HG03520 (cell line): ENCODE results near the gene TRIM60.
A peak's percentile ranks its signal among the peaks of the same experiment; 100 is the strongest.
"Not testable (repeated sequence)": the region's sequence is repeated elsewhere in the genome, so short reads cannot be mapped to it uniquely, and the experiment has no call there.

Experiments used
- ATAC-seq: cut with Tn5 transposase; IDR thresholded peaks from one replicate; pipeline ENCODE4 v1.9.1; 2021; ENCODE audit warnings: mild to moderate bottlenecking, moderate library complexity; ENCODE audit not compliant: unreplicated experiment

The TRIM60 gene

DNA sequence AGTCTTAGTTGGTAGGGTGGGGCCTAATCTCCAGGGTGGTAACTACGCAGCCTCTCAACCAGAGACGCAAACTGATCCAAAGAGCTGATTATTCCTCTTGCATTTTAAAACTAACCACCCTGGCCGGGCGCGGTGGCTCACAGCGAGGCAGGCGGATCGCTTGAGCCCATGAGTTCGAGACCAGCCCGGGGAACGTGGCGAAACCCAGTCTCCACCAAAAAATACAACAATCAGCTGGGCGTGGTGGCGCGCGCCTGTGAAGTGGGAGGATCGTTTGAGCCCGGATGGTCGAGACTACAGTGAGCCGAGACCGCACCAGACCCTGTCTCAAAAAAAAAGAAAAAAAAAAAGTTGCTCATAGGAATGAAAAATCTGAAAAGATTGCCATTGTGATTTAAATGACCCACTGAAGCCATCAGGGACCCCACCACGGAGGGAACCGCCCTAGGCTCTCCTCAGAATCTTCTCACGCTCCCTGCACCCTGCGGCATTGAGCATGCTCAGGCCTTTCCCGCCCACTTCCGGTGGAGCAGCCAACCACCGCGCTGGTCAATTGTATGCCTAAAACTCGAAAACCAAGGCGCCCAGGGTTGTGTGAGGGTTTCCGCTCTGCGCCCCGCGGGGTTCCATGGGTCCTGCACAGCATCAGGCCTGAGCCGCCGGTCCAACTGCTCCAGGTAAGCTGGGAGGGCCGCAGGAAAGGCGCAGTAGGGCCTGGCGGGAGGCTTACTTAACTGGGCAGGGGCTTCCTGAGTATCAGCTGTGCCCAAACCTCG is at the start of gene TRIM60:
TRIM60 (plus strand) TSS at position 564 of the 776 bp plus-strand sequence. CDS start 8,074 bp downstream, outside the sequence.
- ATAC-seq, result no peak

DNA sequence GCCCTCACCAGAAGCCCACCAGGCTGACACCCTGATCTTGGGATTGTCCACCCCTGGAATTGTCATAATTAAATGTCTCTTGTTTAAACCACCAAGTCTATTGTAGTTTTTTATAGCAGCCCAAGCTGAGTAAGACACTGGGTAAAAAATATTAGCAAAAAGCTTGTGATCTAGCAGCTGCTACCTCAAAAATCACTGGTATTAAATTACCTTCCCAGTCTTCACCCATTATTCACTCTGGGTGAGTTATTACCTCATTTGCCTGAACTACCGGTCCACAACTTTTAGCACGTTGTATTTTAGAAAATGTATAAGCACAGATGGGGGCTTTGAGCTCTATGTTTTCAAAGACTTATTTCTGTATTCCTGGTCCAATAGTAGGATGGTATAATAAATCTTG is 42.3 kb upstream of the TRIM60 start:
- no peak for ATAC-seq

DNA sequence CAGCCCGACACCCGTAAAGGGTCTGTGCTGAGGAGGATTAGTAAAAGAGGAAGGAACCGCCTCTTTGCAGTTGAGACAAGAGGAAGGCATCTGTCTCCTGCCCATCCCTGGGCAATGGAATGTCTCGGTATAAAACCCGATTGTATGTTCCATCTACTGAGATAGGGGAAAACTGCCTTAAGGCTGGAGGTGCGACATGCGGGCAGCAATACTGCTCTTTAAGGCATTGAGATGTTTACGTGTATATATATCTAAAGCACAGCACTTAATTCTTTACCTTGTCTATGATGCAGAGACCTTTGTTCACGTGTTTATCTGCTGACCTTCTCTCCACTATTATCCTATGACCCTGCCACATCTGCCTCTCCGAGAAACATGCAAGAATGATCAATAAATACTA is 41.0 kb upstream of the TRIM60 start:
- not testable (repeated sequence) for ATAC-seq

DNA sequence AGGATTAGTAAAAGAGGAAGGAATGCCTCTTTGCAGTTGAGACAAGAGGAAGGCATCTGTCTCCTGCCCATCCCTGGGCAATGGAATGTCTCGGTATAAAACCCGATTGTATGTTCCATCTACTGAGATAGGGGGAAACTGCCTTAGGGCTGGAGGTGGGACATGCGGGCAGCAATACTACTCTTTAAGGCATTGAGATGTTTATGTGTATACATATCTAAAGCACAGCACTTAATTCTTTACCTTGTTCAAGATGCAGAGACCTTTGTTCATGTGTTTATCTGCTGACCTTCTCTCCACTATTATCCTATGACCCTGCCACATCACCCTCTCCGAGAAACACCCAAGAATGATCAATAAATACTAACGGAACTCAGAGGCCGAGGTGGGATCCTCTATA is 35.7 kb upstream of the TRIM60 start:
- not testable (repeated sequence) for ATAC-seq

DNA sequence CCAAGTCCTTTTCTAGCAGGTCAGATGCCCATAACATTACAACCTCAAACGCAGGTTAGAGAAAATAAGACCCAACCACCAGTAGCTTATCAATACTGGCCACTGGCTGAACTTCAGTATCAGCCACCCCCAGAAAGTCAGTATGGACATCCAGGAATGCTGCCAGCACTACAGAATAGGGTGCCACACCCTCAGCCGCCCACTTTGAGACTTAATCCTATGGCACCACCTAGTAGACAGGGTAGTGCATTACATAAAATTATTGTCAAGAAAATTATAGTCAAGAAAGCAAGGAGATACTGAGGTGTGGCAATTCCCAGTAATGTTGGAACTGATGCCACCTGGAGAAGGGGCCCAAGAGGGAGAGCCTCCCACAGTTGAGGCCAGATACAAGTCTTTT is 34.5 kb upstream of the TRIM60 start:
- no peak for ATAC-seq

DNA sequence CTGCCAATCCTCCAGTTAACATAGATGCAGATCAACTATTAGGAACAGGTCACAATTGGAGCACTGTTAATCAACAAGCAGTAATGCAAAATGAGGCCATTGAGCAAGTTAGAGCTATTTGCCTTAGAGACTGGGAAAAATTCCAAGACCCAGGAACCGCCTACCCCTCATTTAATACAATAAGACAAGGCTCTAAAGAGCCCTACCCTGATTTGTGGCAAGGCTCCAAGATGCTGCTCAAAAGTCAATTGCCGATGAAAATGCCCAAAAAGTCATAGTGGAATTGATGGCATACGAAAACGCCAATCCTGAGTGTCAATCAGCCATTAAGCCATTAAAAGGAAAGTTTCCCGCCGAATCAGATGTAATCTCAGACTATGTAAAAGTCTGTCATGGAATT is 33.9 kb upstream of the TRIM60 start:
- no peak for ATAC-seq

DNA sequence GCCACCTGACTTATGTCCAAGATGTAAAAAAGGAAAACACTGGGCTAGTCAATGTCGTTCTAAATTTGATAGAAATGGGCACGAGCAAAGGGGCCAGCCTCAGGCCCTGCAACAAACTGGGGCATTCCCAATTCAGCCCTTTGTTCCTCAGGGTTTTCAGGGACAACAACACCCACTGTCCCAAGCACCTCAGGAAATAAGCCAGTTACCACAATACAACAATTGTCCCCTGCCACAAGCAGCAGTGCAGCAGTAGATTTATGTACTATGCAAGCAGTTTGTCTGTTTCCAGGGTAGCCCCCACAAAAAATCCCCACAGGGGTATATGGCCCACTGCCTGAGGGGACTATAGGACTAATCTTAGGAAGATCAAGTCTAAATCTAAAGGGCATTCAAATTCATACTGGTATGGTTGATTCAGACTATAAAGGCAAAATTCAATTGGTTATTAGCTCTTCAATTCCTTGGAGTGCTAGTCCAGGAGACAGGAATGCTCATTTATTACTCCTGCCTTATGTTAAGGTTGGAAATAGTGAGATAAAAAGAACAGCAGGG is 33.2 kb upstream of the TRIM60 start:
- ATAC-seq, result not testable (repeated sequence)

DNA sequence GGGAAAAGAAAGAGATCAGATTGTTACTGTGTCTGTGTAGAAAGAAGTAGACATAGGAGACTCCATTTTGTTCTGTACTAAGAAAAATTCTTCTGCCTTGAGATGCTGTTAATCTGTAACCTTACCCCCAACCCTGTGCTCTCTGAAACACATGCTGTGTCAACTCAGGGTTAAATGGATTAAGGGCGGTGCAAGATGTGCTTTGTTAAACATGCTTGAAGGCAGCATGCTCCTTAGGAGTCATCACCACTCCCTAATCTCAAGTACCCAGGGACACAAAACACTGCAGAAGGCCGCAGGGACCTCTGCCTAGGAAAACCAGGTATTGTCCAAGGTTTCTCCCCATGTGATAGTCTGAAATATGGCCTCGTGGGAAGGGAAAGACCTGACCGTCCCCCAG is 29.8 kb upstream of the TRIM60 start:
- not testable (repeated sequence) for ATAC-seq

DNA sequence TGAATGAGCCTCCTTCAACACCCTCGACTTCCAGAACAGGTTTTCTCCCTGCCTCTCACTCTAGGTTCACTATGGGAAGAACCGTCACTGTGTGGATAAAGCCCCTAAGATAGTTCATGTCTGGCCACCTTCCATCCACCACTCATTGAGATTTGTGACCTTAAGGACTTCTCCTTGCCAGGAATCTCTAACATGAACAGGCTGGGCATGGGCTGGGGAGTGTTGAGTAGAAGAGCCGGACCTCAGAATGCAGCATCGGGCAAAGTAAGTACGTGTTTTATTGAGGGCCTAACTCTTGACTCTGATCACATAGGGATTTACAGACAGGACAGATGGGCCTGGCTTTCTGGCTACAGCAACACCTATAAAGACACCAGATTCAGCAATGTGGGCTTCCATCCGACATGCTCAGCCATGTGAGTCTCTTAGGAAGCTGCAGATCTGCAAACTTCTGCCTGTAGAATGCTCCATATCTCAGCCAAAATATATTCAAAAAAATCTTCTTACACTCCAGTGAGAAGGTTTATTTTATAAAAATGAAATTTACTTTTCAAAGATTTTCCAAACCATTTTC is 26.4 kb upstream of the TRIM60 start:
- ATAC-seq, result no peak

DNA sequence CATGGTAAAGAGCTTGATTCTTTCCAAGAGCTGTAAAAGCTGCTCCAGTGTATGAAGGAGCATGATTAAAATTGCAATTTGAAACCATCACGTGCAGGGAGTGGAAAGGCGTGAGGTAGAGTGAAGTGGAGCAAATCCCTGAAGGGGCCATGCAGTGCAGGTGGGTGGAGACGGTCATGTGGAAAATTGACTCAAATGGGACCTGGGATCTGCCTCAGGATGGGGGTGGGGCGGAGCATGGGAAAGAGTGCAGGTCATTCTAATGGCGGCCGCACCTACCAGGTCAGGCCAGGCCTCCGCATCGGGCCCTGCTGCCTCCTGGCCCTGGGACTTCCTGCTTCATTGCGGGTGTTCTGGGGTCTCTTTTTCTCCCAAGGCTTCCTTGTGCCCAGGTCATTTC is 25.3 kb upstream of the TRIM60 start:
- no peak for ATAC-seq

DNA sequence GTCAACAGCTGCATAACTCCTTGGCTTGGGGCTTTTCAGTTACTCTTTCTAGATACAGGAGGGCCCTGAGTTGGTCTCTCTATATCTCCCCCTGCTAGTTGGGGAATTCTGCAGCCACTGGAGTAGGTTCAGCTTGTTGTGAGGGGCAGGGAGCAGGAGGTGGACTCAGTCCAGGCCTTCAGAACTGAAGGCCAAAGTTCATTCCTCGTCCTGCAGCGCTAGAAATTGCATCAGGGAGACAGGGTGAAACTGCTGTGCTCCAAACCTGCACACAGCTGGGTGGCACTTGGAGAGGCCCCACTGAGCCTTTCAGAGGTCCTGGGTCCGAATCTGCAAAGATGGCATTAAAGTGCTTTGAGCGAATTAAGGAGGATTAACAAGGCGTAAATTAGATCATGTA is 24.9 kb upstream of the TRIM60 start:
- no peak for ATAC-seq

DNA sequence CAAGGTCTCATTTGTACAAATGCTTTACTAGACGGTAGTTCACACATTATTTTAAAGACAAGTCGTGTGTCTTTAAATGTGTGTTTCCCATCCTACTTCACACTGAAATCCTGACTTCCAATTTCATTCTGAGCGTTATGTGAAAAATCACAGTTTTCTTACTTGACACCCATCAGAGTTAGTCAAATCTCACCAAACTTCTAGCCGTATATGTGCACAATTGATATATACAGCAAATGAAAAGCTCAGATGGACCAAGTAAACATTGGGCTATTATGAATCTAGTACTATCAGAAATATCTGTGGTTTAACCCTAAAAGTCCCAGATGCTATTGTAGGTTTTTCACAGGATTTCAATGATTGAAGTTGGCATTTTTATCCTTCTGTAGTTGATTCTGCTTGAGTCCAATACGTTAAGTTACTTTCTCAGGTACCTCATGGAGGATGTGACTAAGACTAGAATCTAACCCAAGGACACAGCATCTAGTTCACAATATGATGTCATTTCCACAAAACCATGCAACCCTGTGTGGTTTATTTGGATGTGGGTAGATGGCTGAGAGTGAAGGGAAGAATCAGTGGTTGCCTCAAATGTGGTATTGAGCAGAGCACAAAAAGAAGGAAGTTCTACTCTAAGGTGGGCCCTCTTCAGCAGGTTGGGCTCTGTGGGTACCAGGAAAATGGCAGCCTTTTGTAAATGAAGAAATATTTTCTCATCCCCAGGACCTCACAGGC is 22.1 kb upstream of the TRIM60 start:
- ATAC-seq, result peak; percentile 54

DNA sequence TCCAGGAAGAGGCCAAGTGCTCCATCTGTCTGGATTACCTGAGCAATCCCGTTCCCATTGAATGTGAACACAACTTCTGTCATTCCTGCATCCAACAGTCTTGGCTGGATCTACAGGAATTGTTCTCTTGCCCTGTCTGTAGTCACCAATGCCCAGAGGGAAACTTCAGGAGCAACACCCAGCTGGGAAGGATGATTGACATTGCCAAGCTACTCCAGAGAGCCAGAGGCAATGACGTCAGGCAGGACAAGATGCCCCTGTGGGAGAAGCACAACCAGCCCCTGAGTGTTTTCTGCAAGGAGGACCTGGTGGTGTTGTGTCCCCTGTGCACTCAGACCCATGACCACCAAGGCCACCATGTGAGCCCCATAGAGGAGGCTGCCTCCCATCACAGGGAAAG is 21.3 kb upstream of the TRIM60 start:
- ATAC-seq, result no peak

DNA sequence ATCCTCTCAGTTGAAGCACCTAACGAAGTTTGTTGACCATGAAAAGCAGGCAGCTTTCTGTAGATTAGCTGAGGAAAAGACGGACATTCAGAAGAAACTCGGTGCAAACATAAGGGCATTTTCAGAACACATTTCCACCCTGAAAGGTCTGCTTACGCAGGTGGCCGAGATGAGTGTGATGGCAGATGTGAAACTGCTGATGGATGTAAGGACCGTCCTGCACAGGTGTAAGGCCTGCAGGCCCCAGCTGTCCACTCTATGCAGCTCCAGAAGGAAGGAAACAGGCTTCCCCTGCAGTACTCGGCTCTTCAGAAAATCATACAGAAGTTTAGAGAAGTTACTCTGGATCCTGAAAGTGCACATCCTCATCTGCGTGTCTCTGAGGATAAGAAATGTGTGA is 20.8 kb upstream of the TRIM60 start:
- ATAC-seq, result no peak

DNA sequence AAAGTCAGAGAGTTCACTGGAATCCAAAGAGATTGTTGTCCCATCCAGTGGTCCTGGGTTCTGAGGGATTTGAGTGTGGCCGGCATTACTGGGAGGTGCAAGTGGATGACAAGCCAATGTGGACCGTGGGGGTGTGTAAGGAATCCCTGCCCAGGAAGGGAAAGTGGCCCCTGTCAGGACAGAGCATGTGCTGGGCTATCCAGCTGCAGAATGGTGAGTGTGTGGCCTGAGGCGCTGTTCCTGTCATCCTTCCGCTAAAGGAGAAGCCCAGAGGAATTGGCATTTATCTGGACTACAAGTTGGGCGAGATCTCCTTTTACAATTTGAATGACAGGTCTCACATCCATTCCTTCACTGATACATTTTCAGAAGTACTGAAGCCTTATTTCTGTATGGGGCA is 20.4 kb upstream of the TRIM60 start:
- no peak for ATAC-seq

DNA sequence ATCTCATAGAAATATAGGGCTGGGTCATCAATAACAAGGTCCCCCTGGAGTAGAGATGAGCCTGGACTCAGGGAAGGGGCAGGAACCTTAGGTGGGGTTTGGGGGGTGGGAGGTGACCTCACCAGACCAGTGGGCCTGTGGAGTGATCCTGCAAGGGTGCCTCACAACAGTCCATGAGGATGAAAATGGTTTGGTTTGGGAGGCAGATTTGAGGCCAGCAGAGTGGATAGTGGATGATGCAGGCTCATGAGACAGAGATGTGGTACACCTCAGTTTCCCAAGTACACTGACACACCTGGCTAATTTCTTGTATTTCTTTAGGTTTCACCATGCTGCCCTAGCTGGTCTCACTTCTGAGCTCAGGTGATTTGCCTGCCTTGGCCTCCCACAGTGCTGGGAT is 18.1 kb upstream of the TRIM60 start:
- no peak for ATAC-seq

DNA sequence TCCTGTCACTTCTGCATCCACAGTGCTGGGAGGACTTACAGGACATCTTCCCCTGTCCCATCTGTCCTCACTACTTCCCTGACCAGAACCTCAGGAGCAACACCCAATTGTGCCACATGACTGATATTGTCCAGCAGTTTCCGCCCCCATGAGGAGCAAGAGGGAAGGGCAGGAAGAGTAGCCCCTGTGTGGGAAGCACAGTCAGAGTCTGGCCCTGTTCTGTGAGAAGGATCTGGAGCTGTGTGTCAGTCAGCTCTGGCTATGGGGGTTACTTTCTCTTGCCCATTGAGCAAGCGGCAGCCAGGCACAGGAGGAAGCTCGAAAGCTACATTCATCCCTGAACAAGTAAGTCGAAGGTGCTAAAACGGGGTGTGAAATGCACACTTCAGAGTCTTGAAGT is 14.8 kb upstream of the TRIM60 start:
- no peak for ATAC-seq

DNA sequence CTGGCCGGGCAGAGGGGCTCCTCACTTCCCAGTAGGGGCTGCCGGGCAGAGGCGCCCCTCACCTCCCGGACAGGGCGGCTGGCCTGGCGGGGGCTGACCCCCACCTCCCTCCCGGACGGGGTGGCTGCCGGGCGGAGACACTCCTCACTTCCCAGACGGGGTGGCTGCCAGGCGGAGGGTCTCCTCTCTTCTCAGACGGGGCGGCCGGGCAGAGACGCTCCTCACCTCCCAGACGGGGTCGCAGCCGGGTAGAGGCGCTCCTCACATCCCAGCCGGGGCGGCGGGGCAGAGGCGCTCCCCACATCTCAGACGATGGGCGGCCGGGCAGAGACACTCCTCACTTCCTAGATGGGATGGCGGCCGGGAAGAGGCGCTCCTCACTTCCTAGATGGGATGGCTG is 11.8 kb upstream of the TRIM60 start:
- ATAC-seq, result not testable (repeated sequence)

DNA sequence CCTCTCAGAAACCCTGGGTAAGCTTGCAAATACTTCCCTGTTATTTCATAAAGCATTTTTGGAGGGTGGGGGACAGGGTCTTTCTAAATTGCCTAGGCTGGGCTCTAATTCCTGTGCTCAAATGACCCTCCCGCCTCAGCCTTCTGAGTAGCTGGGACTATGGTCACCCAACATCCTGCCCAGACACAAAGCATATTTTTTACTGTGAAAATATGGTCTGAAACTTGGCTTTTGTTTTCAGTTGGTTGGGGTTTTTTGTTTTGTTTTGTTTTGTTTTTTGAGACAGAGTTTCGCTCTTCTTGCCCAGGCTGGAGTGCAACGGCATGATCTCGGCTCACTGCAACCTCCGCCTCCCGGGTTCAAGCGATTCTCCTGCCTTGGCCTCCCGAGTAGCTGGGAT is 6.0 kb upstream of the TRIM60 start:
- not testable (repeated sequence) for ATAC-seq

DNA sequence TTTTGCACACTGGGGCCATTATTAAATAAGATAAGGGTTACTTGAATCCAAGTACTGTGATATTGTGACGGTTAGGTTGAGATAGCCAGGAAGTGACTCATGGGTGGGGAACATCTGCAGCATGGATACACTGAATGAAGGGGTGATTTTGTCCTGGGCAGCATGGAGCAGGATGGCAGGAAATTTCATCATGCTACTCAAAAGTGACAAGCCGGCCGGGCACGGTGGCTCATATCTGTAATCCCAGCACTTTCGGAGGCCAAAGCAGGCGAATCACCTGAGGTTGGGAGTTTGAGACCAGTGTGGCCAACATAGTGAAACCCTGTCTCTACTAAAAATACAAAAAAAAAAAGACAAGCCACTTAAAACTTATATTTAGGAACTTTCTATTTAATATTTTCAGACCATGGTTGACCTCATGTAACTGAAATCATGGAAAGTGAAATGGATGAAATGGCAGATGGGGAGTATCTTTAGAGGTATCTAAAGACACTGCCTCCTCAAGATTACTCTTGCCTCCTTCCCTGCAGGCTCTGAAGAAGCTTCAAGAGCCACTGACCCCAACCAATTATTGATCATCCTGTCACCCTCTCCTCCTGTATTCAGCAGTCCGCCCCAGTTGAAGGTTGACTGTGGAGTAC is 3.9 kb upstream of the TRIM60 start:
- ATAC-seq, result no peak

DNA sequence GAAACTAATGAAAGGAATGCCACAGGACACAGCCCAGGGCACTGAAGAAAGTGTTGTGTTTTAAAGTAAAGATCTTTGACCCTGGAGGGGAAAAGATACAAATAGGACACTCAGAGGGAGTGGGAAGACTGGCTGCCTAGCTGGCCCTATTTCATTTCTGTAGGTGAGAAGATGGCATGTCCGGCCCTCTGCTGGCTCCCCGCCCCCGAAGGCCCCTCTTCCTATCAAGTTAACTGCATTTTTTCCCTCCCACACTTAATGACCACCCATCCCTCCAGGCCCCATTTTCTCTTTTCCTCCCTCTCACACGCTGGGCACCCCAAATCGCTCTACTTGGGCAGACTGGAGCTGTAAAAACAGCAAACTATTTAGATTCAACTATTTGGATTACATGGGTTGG is 16.4 kb downstream of the TRIM60 start:
- no peak for ATAC-seq
